Uterine smooth muscle cell (primary cell): ENCODE measurements around the gene OR52B2. TPM values are rescaled to one million over a fixed set of nuclear protein-coding genes. Genes with fewer than 3 reads are reported as not detected.

Experiments used
- total RNA-seq: library from RNA; depleted of rRNA; stranded (reverse); fragments of >200 nt; gene quantifications from 2 replicates; pipeline ENCODE4 v1.2.3, GENCODE V29; 2014

The OR52B2 gene
- 0.11 TPM in 1 of 2 replicates, not detected in the other for total RNA-seq

GRCh38 chr11:6170226-6170625 lies at the start of gene OR52B2:
TSS of gene OR52B2 (minus strand) at chr11:6170326. CDS start at chr11:6170326, 0 bp downstream.

GRCh38 chr11:6205366-6205765 lies 35.2 kb upstream of the OR52B2 start, which contains the start of gene C11orf42:
TSS of gene C11orf42 (plus strand) at chr11:6205557. CDS start at chr11:6205616, 59 bp downstream.

GRCh38 chr11:6199174-6199810 lies 29.2 kb upstream of the OR52B2 start, which contains the start of gene OR52W1:
TSS of gene OR52W1 (plus strand) at chr11:6199224. CDS start at chr11:6199224, 0 bp downstream.

Other genes starting within 250 kb of the OR52B2 start
- gene OR56A3, start 228.1 kb downstream of the OR52B2 start, total RNA-seq = not detected in 2 replicates
- gene OR56A5, start 201.8 kb downstream of the OR52B2 start, total RNA-seq = not detected in 2 replicates
- gene OR52L1, start 183.3 kb downstream of the OR52B2 start, total RNA-seq = not detected in 2 replicates
- not detected in 2 replicates for gene OR56A4, start 163.4 kb downstream of the OR52B2 start, total RNA-seq
- gene OR56A1, start 139.6 kb downstream of the OR52B2 start, total RNA-seq = not detected in 2 replicates
- gene OR56B4, start 62.6 kb downstream of the OR52B2 start, total RNA-seq = not detected in 2 replicates
- gene OR52W1, start 28.9 kb upstream of the OR52B2 start, total RNA-seq = not detected in 2 replicates
- gene C11orf42, start 35.2 kb upstream of the OR52B2 start, total RNA-seq = not detected in 2 replicates
- gene FHIP1B, start 64.3 kb upstream of the OR52B2 start, total RNA-seq = 13.0 and 15.3 TPM in 2 replicates
- gene CNGA4, start 68.8 kb upstream of the OR52B2 start, total RNA-seq = under 0.01 TPM in 1 of 2 replicates, not detected in the other
- not detected in 2 replicates for gene CCKBR, start 89.5 kb upstream of the OR52B2 start, total RNA-seq
- gene CAVIN3, start 150.2 kb upstream of the OR52B2 start, total RNA-seq = 216 and 432 TPM in 2 replicates
- 28.7 and 39.2 TPM in 2 replicates for gene SMPD1, start 220.1 kb upstream of the OR52B2 start, total RNA-seq
- 45.4 and 50.5 TPM in 2 replicates for gene APBB1, start 248.8 kb upstream of the OR52B2 start, total RNA-seq